ENCODE measurements around the gene SCG3.
A peak's percentile ranks its signal among the peaks of the same experiment; 100 is the strongest.
"Not testable (repeated sequence)": the region's sequence is repeated elsewhere in the genome, so short reads cannot be mapped to it uniquely, and the experiment has no call there.

Gene SCG3

GRCh38 chr15:51681303-51681963, at the start of gene SCG3:
Gene SCG3, plus strand, starts transcription at chr15:51681503. Its CDS starts 253 bp downstream, at chr15:51681756.
- peak; percentile 90 for DNase-seq

- DNase-seq, result no peak
These were observed 46.6 kb upstream of the SCG3 start for GRCh38 chr15:51634591-51635198.

- no peak for DNase-seq
These were observed 39.7 kb upstream of the SCG3 start for GRCh38 chr15:51641490-51642130.

- no peak for DNase-seq
These were observed 38.6 kb upstream of the SCG3 start for GRCh38 chr15:51642696-51643095.

- DNase-seq, result peak; percentile 44
These were observed 34.2 kb upstream of the SCG3 start for GRCh38 chr15:51647128-51647562.

- not testable (repeated sequence) for DNase-seq
These were observed 33.2 kb upstream of the SCG3 start for GRCh38 chr15:51648101-51648500.

GRCh38 chr15:51648643-51649042, 32.7 kb upstream of the SCG3 start:
- DNase-seq, result not testable (repeated sequence)

- DNase-seq, result peak; percentile 58
These were observed 31.4 kb upstream of the SCG3 start for GRCh38 chr15:51649659-51650521.

GRCh38 chr15:51652084-51652668, 29.1 kb upstream of the SCG3 start:
- no peak for DNase-seq

GRCh38 chr15:51655401-51656057, 25.8 kb upstream of the SCG3 start:
- not testable (repeated sequence) for DNase-seq

- DNase-seq, result no peak
These were observed 22.6 kb upstream of the SCG3 start for GRCh38 chr15:51658664-51659063.

- no peak for DNase-seq
These were observed 20.2 kb upstream of the SCG3 start for GRCh38 chr15:51661072-51661471.

- no peak for DNase-seq
These were observed 13.8 kb upstream of the SCG3 start for GRCh38 chr15:51667478-51667877.

- DNase-seq, result no peak
These were observed 12.9 kb upstream of the SCG3 start for GRCh38 chr15:51668446-51668845.

- no peak for DNase-seq
These were observed 11.9 kb upstream of the SCG3 start for GRCh38 chr15:51669381-51669780.

- peak; percentile 41 for DNase-seq
These were observed 9.1 kb upstream of the SCG3 start for GRCh38 chr15:51672155-51672687.

- DNase-seq, result no peak
These were observed 8.1 kb upstream of the SCG3 start for GRCh38 chr15:51672913-51673857.

- DNase-seq, result no peak
These were observed 6.1 kb upstream of the SCG3 start for GRCh38 chr15:51675234-51675633.

GRCh38 chr15:51677021-51677420, 4.3 kb upstream of the SCG3 start:
- DNase-seq, result no peak

- no peak for DNase-seq
These were observed 3.9 kb upstream of the SCG3 start for GRCh38 chr15:51677452-51677851.

GRCh38 chr15:51678096-51678495, 3.2 kb upstream of the SCG3 start:
- DNase-seq, result no peak

Measured in retina (tissue), 1 donor.